Epidermal melanocyte (primary cell): Measurements from ENCODE around the gene RPIA.
"Not testable (repeated sequence)": the region's sequence is repeated elsewhere in the genome, so short reads cannot be mapped to it uniquely, and the experiment has no call there.

Experiments used
- DNase-seq: peaks from one replicate; pipeline ENCODE4 v3.0.0; 2011; ENCODE audit warnings: low spot score; ENCODE audit not compliant: insufficient read length

Gene RPIA

GRCh38 chr2:88765889-88766481 lies 74.5 kb downstream of the RPIA start:
- not testable (repeated sequence) for DNase-seq

- no peak for DNase-seq
Observed at GRCh38 chr2:88770016-88770415, 78.5 kb downstream of the RPIA start.

- DNase-seq, result not testable (repeated sequence)
Observed at GRCh38 chr2:88773233-88774028, 82.0 kb downstream of the RPIA start.

GRCh38 chr2:88789213-88789612 lies 97.7 kb downstream of the RPIA start:
- DNase-seq, result not testable (repeated sequence)

- DNase-seq, result not testable (repeated sequence)
Observed at GRCh38 chr2:88795932-88796331, 104.5 kb downstream of the RPIA start.

GRCh38 chr2:88796523-88796922 lies 105.0 kb downstream of the RPIA start:
- DNase-seq, result not testable (repeated sequence)

- not testable (repeated sequence) for DNase-seq
Observed at GRCh38 chr2:88797164-88797563, 105.7 kb downstream of the RPIA start.
